WI38 (cell line): Measurements from ENCODE around the gene PSMB3.

Experiments
- H3K4me3 ChIP-seq: 2 replicates; pipeline ENCODE4 v1.5.1; 2011; ENCODE audit warnings: low read depth, mild to moderate bottlenecking, control low read depth, low read length
- TF ChIP-seq, protein P1 (sequence below): IDR thresholded peaks from 2 replicates; pipeline ENCODE4 v1.5.1; 2012; ENCODE audit warnings: low read depth, mild to moderate bottlenecking, control low read depth, low read length

Gene PSMB3

DNA sequence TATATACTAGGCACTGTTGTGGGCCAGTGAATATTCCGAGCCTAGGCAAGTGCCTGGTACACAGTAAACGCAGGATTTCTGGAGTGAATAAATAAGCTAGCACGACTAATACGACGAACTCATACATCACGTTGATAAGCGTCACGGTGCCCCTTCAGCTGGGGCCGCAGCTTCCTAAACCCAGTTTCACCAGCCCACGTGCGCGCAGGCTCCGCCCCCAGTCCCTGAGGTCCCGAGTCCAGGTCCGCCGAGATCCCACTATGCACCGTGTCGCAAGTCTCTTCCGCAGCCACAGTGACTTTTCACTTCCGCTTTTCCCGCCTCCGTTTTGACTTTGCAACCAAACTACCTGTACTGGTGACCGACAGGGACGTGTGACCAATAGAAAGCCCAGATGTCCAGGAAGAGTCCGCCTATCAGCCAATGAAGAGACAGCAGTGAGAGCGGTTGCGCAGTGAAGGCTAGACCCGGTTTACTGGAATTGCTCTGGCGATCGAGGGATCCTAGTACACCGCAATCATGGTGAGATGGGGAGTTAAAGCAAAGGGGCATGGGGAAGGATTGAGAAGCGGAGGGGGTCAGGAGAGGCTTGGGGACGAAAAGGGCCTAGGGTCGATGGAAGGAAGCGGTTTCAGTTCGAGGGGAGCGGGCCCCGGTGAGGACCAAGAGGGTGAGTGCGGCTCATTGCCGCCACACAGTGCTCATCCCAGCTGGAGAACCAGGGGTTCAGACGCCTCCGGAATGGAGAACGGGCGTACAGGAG, at the start of gene PSMB3:
Gene PSMB3 (plus strand): TSS at position 434 of the 763 bp plus-strand sequence. CDS start 86 bp downstream, at position 520.
- TF ChIP-seq, protein P1, sequence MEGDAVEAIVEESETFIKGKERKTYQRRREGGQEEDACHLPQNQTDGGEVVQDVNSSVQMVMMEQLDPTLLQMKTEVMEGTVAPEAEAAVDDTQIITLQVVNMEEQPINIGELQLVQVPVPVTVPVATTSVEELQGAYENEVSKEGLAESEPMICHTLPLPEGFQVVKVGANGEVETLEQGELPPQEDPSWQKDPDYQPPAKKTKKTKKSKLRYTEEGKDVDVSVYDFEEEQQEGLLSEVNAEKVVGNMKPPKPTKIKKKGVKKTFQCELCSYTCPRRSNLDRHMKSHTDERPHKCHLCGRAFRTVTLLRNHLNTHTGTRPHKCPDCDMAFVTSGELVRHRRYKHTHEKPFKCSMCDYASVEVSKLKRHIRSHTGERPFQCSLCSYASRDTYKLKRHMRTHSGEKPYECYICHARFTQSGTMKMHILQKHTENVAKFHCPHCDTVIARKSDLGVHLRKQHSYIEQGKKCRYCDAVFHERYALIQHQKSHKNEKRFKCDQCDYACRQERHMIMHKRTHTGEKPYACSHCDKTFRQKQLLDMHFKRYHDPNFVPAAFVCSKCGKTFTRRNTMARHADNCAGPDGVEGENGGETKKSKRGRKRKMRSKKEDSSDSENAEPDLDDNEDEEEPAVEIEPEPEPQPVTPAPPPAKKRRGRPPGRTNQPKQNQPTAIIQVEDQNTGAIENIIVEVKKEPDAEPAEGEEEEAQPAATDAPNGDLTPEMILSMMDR = no peak
- peak within 1 kb of the TSS; percentile 97 for H3K4me3 ChIP-seq

DNA sequence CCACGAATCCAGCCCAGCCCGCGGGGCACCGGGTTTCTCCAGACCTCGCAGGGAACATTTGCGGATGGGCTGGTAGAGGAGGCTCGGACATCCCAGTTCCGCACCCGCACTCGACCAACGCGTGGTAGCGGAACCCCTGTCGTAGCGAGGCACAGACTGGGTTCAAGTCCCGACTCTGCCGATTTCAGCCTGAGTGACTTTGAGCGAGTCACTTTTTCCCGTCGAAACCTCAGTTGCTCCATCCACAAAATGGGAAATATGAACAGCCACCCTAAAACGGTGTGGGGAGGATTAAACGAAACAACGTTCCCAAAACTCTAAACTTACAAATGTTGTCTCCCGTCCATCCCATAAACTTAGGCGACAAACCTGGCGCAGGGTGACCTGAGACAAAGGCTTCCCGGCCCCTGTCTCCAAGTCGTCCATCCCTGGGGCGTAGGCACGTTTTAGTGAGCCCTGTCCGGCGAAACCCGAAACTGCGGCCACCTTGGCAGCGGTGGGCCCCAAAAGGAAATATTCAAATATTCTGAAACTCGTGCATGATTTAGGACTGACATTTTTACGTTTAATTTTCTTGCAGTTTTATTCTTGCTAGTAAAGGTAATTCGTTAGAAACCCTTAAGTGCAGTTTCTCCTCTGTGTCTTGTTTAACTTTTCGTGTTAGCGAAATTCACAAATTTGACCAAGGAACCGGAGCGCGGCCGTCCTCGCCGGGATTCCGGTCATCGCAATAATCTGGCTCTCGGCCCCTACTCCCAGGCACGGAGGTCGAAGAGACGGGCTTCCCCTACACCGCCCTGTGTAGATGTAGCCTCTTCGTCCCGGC, 49.4 kb upstream of the PSMB3 start:
- peak overlapping the region; percentile 81 for H3K4me3 ChIP-seq
- TF ChIP-seq, protein P1 = no peak

DNA sequence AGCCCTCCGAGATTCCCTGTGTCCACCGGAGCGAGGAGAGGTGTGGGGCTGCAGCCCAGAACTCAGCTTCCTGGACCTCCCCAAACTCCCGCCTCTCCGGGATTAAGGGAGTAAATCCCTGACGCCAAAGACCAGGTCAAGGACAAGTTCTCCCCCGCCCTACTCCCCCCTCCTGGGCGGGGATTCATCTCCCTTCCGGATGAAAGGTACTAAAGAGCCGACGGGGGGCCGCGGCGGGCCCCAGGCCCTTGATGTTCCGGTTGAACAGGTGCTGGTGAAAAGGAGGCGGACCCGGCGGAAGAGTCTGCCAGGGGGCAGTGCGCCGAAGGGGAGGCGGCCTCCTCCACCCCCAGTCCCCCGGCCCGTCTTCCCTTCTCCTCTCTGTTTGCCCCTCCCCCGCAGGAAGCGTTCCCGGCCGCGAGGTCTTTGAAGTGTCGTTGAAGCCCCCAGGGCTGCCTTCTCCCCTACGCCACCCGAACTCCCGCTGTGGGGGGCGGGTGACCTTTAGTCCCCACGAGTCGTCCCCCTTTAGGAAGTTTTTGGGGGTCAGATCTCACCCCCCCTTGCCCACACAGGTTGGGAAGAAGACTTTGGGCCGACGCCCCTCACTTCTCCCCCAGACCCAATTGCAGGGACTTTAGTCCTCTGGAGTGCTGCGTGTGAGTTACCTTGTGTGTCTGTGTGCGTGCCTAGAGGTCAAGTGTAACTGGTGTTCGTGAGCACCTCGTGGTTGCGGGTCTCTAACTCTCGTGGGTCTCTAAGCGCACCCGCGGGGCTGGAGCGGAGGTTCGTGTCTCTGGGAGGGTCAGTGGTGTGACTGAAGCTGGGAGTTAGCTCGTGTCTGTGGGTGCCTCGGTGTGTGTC, 48.6 kb upstream of the PSMB3 start:
- peak overlapping the region; percentile 81 for H3K4me3 ChIP-seq
- TF ChIP-seq, protein P1 = no peak

DNA sequence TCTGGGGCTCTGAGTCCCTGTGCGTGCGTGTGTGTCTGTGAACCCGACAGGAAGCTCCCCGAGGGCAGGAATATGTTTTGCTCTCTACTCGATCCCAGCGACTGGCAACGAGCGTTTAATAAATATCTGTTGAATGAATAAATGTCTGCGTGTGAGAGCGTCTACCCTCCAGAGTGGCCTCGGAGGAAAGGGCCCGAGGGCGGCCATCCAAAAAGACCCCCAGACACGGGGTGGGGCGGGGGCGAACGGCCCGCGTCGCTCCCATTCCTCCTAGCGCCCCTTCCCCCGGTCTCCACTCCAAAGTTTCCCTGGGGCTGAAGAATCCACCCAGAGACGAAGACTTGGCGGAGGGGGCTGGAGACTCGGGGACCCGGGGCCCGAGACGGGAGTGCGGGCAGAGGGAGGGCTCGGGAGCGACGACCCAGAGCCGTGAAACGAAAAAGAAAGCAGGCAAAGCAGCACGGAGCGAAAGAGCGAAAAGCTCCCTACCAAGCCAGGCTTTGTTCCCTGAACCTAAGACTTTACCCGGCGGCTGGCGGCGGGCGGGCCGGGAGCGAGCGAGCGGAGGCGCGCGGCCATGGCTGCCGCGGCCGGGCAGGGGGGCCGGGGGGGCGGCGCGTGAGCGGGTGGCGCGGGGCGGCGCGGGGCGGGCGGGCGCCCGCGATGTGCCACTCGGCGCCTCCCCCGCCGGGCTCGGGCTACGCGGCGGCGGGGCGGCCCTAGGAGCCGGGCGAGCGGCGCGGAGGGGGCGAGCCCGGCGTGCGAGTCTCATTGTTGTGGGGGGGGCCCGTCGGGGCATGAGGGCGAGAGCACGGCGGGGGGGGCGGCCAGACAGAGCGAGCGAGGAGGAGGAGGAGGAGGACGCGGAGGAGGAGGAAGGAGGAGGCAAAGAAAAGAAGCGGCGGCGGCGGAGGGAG, 47.7 kb upstream of the PSMB3 start, which contains the start of gene MLLT6:
Gene MLLT6 (plus strand): TSS at position 668 of the 917 bp plus-strand sequence. CDS start 360 bp downstream, outside the sequence.
- TF ChIP-seq, protein P1 = no peak
- H3K4me3 ChIP-seq = peak within 1 kb of the TSS; percentile 81

DNA sequence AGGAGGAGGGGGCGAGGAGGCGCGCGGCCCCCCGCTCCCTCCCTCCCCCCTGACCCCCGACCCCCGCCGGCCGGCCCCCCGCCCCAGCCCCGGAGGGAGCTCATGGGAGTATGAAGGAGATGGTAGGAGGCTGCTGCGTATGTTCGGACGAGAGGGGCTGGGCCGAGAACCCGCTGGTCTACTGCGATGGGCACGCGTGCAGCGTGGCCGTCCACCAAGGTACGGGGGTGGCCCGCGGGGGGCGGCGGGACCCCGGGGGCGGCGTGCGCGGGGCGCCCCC, 47.1 kb upstream of the PSMB3 start:
- TF ChIP-seq, protein P1 = no peak
- peak overlapping the region; percentile 69 for H3K4me3 ChIP-seq

DNA sequence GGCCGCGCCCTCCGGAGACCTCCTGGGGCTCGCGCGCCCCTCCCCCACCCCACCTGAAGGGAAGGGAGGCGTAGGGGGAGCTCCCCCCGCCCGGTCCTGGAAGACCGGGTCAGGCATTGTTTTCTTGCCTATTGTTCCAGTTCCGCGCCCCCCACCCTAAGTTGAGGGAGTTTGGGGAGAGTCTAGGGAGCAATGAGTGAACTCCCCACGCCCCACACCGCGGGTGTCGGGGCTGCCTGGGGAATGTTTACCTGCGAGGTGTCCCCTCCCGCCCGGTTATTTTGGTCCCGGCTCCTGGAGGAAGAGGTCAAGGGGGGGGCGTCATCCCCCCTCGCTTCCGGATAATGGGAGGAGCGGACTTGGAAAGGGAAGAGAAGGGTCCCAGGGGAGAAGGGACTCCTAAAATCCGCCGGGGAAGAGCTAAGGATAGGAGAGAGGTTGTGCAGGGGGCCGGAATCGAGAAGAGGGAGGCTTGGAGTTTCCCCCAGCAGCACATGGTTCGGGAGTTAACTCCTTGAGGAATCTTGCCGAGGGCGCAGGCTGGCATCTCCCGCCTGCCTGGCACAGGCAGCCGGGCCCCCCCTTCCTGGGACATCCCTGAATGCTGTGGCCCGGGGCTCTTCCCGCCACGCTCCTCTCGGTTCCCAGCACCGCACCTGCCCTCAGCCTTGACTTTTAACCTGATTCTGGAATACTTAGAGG, 46.6 kb upstream of the PSMB3 start:
- peak overlapping the region; percentile 69 for H3K4me3 ChIP-seq
- TF ChIP-seq, protein P1 = no peak
